H1 (cell line): ENCODE data around the gene RHOT1. TPM values are rescaled to one million over a fixed set of nuclear protein-coding genes. Genes with fewer than 3 reads are reported as not detected.

Experiments used
- CTCF ChIA-PET: fragments of 300-600 bp; sonication (Branson Sonifier 250); formaldehyde crosslinking; loops from one replicate; lab custom pipeline; 2021; ENCODE audit not compliant: partially characterized antibody; lab: Charles Lee
- POLR2A ChIA-PET: fragments of 300-600 bp; sonication (Branson Sonifier 250); formaldehyde crosslinking; loops from one replicate; lab custom pipeline; 2021; ENCODE audit warnings: inconsistent platforms; ENCODE audit not compliant: partially characterized antibody; lab: Charles Lee
- DNase-seq, 2 experiments: peaks; one replicate each; pipeline versions ENCODE4 v3.0.0 to v3.0.0-alpha.2; 2010 to 2022; ENCODE audit warnings: low spot score in 2 of 2, low read depth in 1 of 2, mixed read lengths in 1 of 2
- FAIRE-seq: peaks from 2 replicates; lab custom pipeline; 2011; peaks lifted over from hg19 to GRCh38; lab: Jason Lieb, UNC
- H2AFZ ChIP-seq: 2 replicates; pipeline ENCODE4 v1.8.1; 2012; ENCODE audit warnings: low read length, inconsistent platforms
- H2AK5ac ChIP-seq: 2 replicates; pipeline ENCODE4 v1.6.1; 2013; ENCODE audit warnings: low read depth, low read length
- H2BK120ac ChIP-seq: replicated peaks from 2 replicates; pipeline ENCODE3; 2013; ENCODE audit warnings: low read depth, low read length, inconsistent platforms
- H2BK12ac ChIP-seq: 2 replicates; pipeline ENCODE4 v1.6.1; 2013; ENCODE audit warnings: low read depth, low read length
- H2BK15ac ChIP-seq: 2 replicates; pipeline ENCODE4 v1.6.1; 2013; ENCODE audit warnings: low read length
- H2BK20ac ChIP-seq: 2 replicates; pipeline ENCODE4 v1.6.1; 2013; ENCODE audit warnings: low read length
- H2BK5ac ChIP-seq: 2 replicates; pipeline ENCODE4 v1.6.1; 2013; ENCODE audit warnings: low read depth, low read length
- H3K14ac ChIP-seq: 2 replicates; pipeline ENCODE4 v1.6.1; 2013; ENCODE audit warnings: inconsistent platforms; ENCODE audit not compliant: insufficient read length
- H3K18ac ChIP-seq: 2 replicates; pipeline ENCODE4 v1.6.1; 2013; ENCODE audit warnings: low read length; ENCODE audit errors: extremely low read depth
- H3K23ac ChIP-seq: 2 replicates; pipeline ENCODE4 v1.6.1; 2013; ENCODE audit warnings: inconsistent platforms; ENCODE audit not compliant: insufficient read length
- H3K23me2 ChIP-seq: 2 replicates; pipeline ENCODE4 v1.6.1; 2013; ENCODE audit warnings: low read depth, low read length
- H3K27ac ChIP-seq: 2 replicates; pipeline ENCODE4 v1.6.1; 2011; ENCODE audit warnings: low read depth, low read length, inconsistent platforms
- H3K27me3 ChIP-seq, 4 experiments: replicated peaks in 1 of 4; 1 replicate in 1 of 4; 2 replicates in 3 of 4; pipeline versions ENCODE4 v1.6.1 to v1.8.1; 2011 to 2013; ENCODE audit warnings: low read length in 3 of 4, mild to moderate bottlenecking in 3 of 4, inconsistent platforms in 2 of 4, mixed read lengths in 2 of 4, moderate library complexity in 1 of 4; ENCODE audit not compliant: control insufficient read depth in 3 of 4, insufficient read depth in 3 of 4; ENCODE audit errors: extremely low read depth in 1 of 4
- H3K36me3 ChIP-seq, 4 experiments: 2 replicates each; pipeline versions ENCODE4 v1.6.1 to v1.8.1; 2011 to 2013; ENCODE audit warnings: mild to moderate bottlenecking in 4 of 4, low read length in 3 of 4, moderate library complexity in 2 of 4, control low read depth in 1 of 4, inconsistent platforms in 1 of 4; ENCODE audit not compliant: insufficient read depth in 4 of 4, control insufficient read depth in 2 of 4
- H3K4ac ChIP-seq: replicated peaks from 2 replicates; pipeline ENCODE3; 2013; ENCODE audit warnings: low read length, low read depth, mixed read lengths, inconsistent platforms; ENCODE audit not compliant: insufficient read length
- H3K4me1 ChIP-seq, 4 experiments: replicated peaks in 1 of 4; 1 replicate in 1 of 4; 2 replicates in 3 of 4; pipeline versions ENCODE4 v1.6.1 to v1.8.1; 2011 to 2013; ENCODE audit warnings: low read length in 3 of 4, inconsistent platforms in 2 of 4, mixed read lengths in 1 of 4; ENCODE audit not compliant: insufficient read depth in 4 of 4, control insufficient read depth in 3 of 4
- H3K4me2 ChIP-seq, 2 experiments: 2 replicates each; pipeline versions ENCODE4 v1.6.1 to v1.8.1; 2011 to 2013; ENCODE audit warnings: low read depth in 2 of 2, low read length in 2 of 2, control low read depth in 1 of 2, inconsistent platforms in 1 of 2, mild to moderate bottlenecking in 1 of 2; ENCODE audit not compliant: insufficient read depth in 1 of 2
- H3K4me3 ChIP-seq, 4 experiments: fragments of 200-600, 300-600 bp in 1 of 4; sonication (generic), shearing (Covaris generic), sonication (Bioruptor Twin) in 1 of 4; 2 replicates each; pipeline versions ENCODE4 v1.5.1 to v1.8.1; 2011 to 2016; ENCODE audit warnings: low read length in 4 of 4, low read depth in 3 of 4, control low read depth in 2 of 4, inconsistent platforms in 2 of 4, mild to moderate bottlenecking in 2 of 4, mixed read lengths in 1 of 4, moderate library complexity in 1 of 4; ENCODE audit not compliant: insufficient read depth in 2 of 4; ENCODE audit errors: extremely low read depth in 1 of 4
- H3K56ac ChIP-seq: replicated peaks from 2 replicates; pipeline ENCODE3; 2013; ENCODE audit warnings: low read depth, mild to moderate bottlenecking, mixed read lengths, low read length, inconsistent platforms; ENCODE audit not compliant: insufficient read length
- H3K79me1 ChIP-seq: 2 replicates; pipeline ENCODE4 v1.6.1; 2013; ENCODE audit warnings: low read depth, low read length, control low read depth
- H3K79me2 ChIP-seq, 2 experiments: 2 replicates each; pipeline versions ENCODE4 v1.6.1 to v1.8.1; 2012 to 2013; ENCODE audit warnings: low read length in 2 of 2, mild to moderate bottlenecking in 2 of 2, inconsistent platforms in 1 of 2; ENCODE audit not compliant: insufficient read depth in 2 of 2, control insufficient read depth in 1 of 2
- H3K9ac ChIP-seq, 4 experiments: replicated peaks in 1 of 4; 1 replicate in 1 of 4; 2 replicates in 3 of 4; pipeline versions ENCODE4 v1.6.1 to v1.8.1; 2011 to 2013; ENCODE audit warnings: low read depth in 3 of 4, low read length in 3 of 4, control low read depth in 2 of 4, mild to moderate bottlenecking in 2 of 4, moderate library complexity in 2 of 4, inconsistent platforms in 1 of 4; ENCODE audit errors: extremely low read depth in 1 of 4
- H3K9me3 ChIP-seq, 2 experiments: 2 replicates each; pipeline versions ENCODE4 v1.6.1 to v1.8.1; 2012 to 2013; ENCODE audit warnings: mild to moderate bottlenecking in 2 of 2, moderate library complexity in 2 of 2, control low read depth in 1 of 2, inconsistent platforms in 1 of 2, low read depth in 1 of 2, low read length in 1 of 2, mixed read lengths in 1 of 2; ENCODE audit not compliant: insufficient read depth in 2 of 2
- H4K20me1 ChIP-seq, 2 experiments: replicated peaks in 1 of 2; 2 replicates each; pipeline versions ENCODE3 to v1.8.1; 2011 to 2013; ENCODE audit warnings: inconsistent platforms in 2 of 2, low read length in 2 of 2, mild to moderate bottlenecking in 1 of 2; ENCODE audit not compliant: insufficient read depth in 2 of 2, control insufficient read depth in 1 of 2
- H4K5ac ChIP-seq: 2 replicates; pipeline ENCODE4 v1.6.1; 2013; ENCODE audit warnings: low read length, low read depth, mixed read lengths, inconsistent platforms; ENCODE audit not compliant: insufficient read length
- H4K8ac ChIP-seq: 2 replicates; pipeline ENCODE4 v1.8.0; 2013; ENCODE audit warnings: mild to moderate bottlenecking, moderate library complexity, low read length, inconsistent platforms; ENCODE audit not compliant: insufficient read depth; ENCODE audit errors: extremely low read depth
- H4K91ac ChIP-seq: replicated peaks from 2 replicates; pipeline ENCODE3; 2013; ENCODE audit warnings: low read length, mixed read lengths, inconsistent platforms; ENCODE audit not compliant: insufficient read length
- ASH2L ChIP-seq: fragments of 200-600, 300-600 bp; sonication (generic); IDR thresholded peaks from one replicate; pipeline ENCODE4 v1.7.1; 2017; ENCODE audit warnings: low read length
- CBX5 ChIP-seq: fragments of 300-800, 300-1000 bp; sonication (generic); IDR thresholded peaks from 2 replicates; pipeline ENCODE4 v1.7.1; 2016; ENCODE audit warnings: antibody characterized with exemption, low read length, low read depth
- JUN ChIP-seq: IDR thresholded peaks from 2 replicates; pipeline ENCODE4 v1.6.1; 2011; ENCODE audit warnings: low read depth, mild to moderate bottlenecking, improper control_type of control experiment, low read length
- PHF8 ChIP-seq: fragments of 200-600 bp; sonication (generic); conservative IDR thresholded peaks from 2 replicates; pipeline ENCODE4 v1.7.1; 2012; ENCODE audit warnings: low read depth, mild to moderate bottlenecking, inconsistent platforms, low read length, moderate library complexity
- POU5F1 ChIP-seq: IDR thresholded peaks from 2 replicates; pipeline ENCODE4 v1.6.1; 2011; ENCODE audit warnings: low read depth, mild to moderate bottlenecking, low read length, moderate library complexity
- RFX5 ChIP-seq: IDR thresholded peaks from 2 replicates; pipeline ENCODE4 v1.6.1; 2011; ENCODE audit warnings: low read depth, low read length, improper control_type of control experiment, borderline replicate concordance
- RNF2 ChIP-seq: fragments of 200-900, 300-1000 bp; sonication (generic); IDR thresholded peaks from 2 replicates; pipeline ENCODE4 v1.7.1; 2016; ENCODE audit warnings: borderline replicate concordance, low read depth, mild to moderate bottlenecking, antibody characterized with exemption, low read length; ENCODE audit not compliant: poor library complexity, severe bottlenecking; ENCODE audit errors: missing control alignments
- SP4 ChIP-seq: IDR thresholded peaks from 2 replicates; pipeline ENCODE4 v1.6.1; 2012; ENCODE audit warnings: low read length, inconsistent platforms
- YY1 ChIP-seq: IDR thresholded peaks from 2 replicates; pipeline ENCODE4 v1.6.1; 2011; ENCODE audit warnings: low read depth, mild to moderate bottlenecking, low read length
- WGBS, 2 experiments: shearing (Covaris generic) in 1 of 2; methylation state at CpG; one replicate each; pipeline versions ENCODE4 v1.1.6 to v1.1.7; 2013 to 2015; ENCODE audit warnings: low lambda C conversion rate in 2 of 2, mixed read lengths in 2 of 2, inconsistent platforms in 1 of 2, low coverage in 1 of 2, missing lambda C conversion rate in 1 of 2; ENCODE audit not compliant: insufficient replicate concordance in 2 of 2, insufficient coverage in 1 of 2, insufficient read length in 1 of 2; ENCODE audit errors: extremely low coverage in 1 of 2, missing lambda C conversion rate in 1 of 2; 5-methylcytosine and 5-hydroxymethylcytosine counted together
- polyA plus RNA-seq, 7 experiments: library from polyadenylated mRNA; depleted of rRNA in 3 of 7; stranded (reverse) in 5 of 7; unstranded in 2 of 7; fragments of >200 nt in 5 of 7; fragments of 200-250 nt in 2 of 7; gene quantifications; 1 replicate in 5 of 7; 2 replicates in 1 of 7; 4 replicates in 1 of 7; pipeline versions ENCODE4 v1.2.1 to v1.2.3, GENCODE V29; 2011 to 2013; ENCODE audit warnings: missing spikeins in 2 of 7, mixed read lengths in 2 of 7
- total RNA-seq: library from RNA; stranded (reverse); fragmentation: NEBNext Ultra II Directional; extraction: Animal tissue kit (Norgen Biotek cat#: 25700); gene quantifications from 2 replicates; pipeline ENCODE4 v1.2.1, GENCODE V29; 2021
- TF ChIP-seq, protein P1 (sequence below): IDR thresholded peaks from 2 replicates; pipeline ENCODE4 v1.6.1; 2011; ENCODE audit warnings: low read depth, mild to moderate bottlenecking, low read length; ENCODE audit not compliant: insufficient read depth
- TF ChIP-seq, protein P2 (sequence below), 3 experiments: IDR thresholded peaks; 1 replicate in 2 of 3; 2 replicates in 1 of 3; pipeline versions ENCODE4 v1.5.1 to v1.6.1; 2011; ENCODE audit warnings: low read length in 3 of 3, mild to moderate bottlenecking in 3 of 3, inconsistent platforms in 2 of 3, low read depth in 1 of 3, moderate library complexity in 1 of 3; ENCODE audit not compliant: insufficient read depth in 1 of 3; ENCODE audit errors: control extremely low read depth in 1 of 3

Gene RHOT1
- total and polyA plus RNA-seq, 2 of the 8 experiments (the other 6 are each of a cell fraction or from before 2014, with no cell fraction given), result 34.2 to 38.2 TPM

DNA sequence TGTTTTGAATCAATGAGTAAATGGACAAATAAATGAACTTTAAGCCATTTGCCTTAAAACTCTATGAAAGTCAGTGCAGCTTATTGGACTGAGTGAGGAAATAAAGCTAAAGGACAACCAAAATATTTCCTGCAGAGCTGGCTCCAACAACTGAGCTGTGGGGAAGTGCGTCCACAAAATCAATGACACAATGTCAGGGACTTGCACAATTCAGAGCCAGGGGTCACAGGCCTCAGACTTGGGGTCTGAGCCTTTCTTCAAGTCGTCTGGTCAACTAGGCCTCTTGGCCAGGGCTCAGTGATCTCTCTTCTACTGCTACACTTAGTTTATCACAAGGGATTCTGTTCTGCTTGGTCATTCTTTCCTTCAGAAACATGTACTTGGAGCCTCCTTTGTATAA is 97.2 kb downstream of the RHOT1 start:
- no peak overlapping the region for H3K14ac ChIP-seq
- H3K23me2 ChIP-seq, result no peaks in the 10 kb centered on the region
- ChIA-PET CTCF (interaction anchor here (0.8 kb wide), 1 partner anchor 80 kb away, joined by 3 read pairs; no protein-coding TSS in a partner anchor), POLR2A (no interaction called here)
- no peak overlapping the region for H3K18ac ChIP-seq
- no peak overlapping the region for H4K8ac ChIP-seq
- no peaks in the 10 kb centered on the region for H3K27me3 ChIP-seq
- no peak overlapping the region for H3K56ac ChIP-seq
- H2AK5ac ChIP-seq, result no peak overlapping the region
- no peaks in the 10 kb centered on the region for H4K20me1 ChIP-seq
- H3K4ac ChIP-seq, result no peak overlapping the region
- H2BK120ac ChIP-seq, result no peak overlapping the region
- H2BK15ac ChIP-seq, result no peak overlapping the region
- peaks cover 0 to 8% (median 2%) of the 10 kb centered on the region in 4 experiments; a peak in 5 of 7 replicates for H3K4me1 ChIP-seq
- H3K36me3 ChIP-seq, result no peaks in the 10 kb centered on the region
- H2BK20ac ChIP-seq, result no peak overlapping the region
- H3K27ac ChIP-seq, result no peak overlapping the region
- FAIRE-seq (no peak), DNase-seq (no peak)
- H4K5ac ChIP-seq, result no peak overlapping the region
- no peak overlapping the region for H4K91ac ChIP-seq
- 94% methylated on average over 2 of the region's 2 CpGs; no CpG with 5 or more reads in 1 of the 2 experiments for WGBS, 2 experiments
- no peak overlapping the region for H2BK5ac ChIP-seq
- no peaks in the 10 kb centered on the region for H3K79me2 ChIP-seq
- no peak overlapping the region for H3K9ac ChIP-seq
- no peak overlapping the region for H3K4me3 ChIP-seq
- peaks cover 0 to 3% of the 10 kb centered on the region in 2 experiments; a peak in 2 of 4 replicates for H3K9me3 ChIP-seq
- no peak overlapping the region for H3K4me2 ChIP-seq
- H2BK12ac ChIP-seq, result no peak overlapping the region
- no peak overlapping the region for H3K23ac ChIP-seq
- no peaks in the 10 kb centered on the region for H3K79me1 ChIP-seq
- no peak overlapping the region for H2AFZ ChIP-seq
- TF ChIP-seq, protein P1, sequence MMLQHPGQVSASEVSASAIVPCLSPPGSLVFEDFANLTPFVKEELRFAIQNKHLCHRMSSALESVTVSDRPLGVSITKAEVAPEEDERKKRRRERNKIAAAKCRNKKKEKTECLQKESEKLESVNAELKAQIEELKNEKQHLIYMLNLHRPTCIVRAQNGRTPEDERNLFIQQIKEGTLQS, result no peak
- TF ChIP-seq SP4, result no peak
- TF ChIP-seq CBX5, result no peak
- TF ChIP-seq, protein P2, sequence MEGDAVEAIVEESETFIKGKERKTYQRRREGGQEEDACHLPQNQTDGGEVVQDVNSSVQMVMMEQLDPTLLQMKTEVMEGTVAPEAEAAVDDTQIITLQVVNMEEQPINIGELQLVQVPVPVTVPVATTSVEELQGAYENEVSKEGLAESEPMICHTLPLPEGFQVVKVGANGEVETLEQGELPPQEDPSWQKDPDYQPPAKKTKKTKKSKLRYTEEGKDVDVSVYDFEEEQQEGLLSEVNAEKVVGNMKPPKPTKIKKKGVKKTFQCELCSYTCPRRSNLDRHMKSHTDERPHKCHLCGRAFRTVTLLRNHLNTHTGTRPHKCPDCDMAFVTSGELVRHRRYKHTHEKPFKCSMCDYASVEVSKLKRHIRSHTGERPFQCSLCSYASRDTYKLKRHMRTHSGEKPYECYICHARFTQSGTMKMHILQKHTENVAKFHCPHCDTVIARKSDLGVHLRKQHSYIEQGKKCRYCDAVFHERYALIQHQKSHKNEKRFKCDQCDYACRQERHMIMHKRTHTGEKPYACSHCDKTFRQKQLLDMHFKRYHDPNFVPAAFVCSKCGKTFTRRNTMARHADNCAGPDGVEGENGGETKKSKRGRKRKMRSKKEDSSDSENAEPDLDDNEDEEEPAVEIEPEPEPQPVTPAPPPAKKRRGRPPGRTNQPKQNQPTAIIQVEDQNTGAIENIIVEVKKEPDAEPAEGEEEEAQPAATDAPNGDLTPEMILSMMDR (IDR thresholded peaks at IDR 0.05; ENCODE audit: control extremely low read depth in 1 of 3, insufficient read depth in 1 of 3, low read depth in 1 of 3, low read length in 3 of 3), result no peak
- TF ChIP-seq POU5F1, result no peak
- TF ChIP-seq RFX5, result no peak
- no peak for TF ChIP-seq ASH2L
- TF ChIP-seq JUN, result no peak
- no peak for TF ChIP-seq PHF8
- no peak for TF ChIP-seq YY1
- no peak for TF ChIP-seq RNF2
